IMR-90 (cell line): ENCODE results near the gene MARCHF3. TPM values are rescaled to one million over a fixed set of nuclear protein-coding genes. Genes with fewer than 3 reads are reported as not detected.
A peak's percentile ranks its signal among the peaks of the same experiment; 100 is the strongest.

Experiments used
- ATAC-seq: fragments of 200-7000 bp; cut with Tn5 transposase; 2 replicates; pipeline ENCODE4 v1.9.1; 2020; ENCODE audit warnings: low read depth, mild to moderate bottlenecking, moderate library complexity
- BruUV-seq: library from RNA; stranded (reverse); fragments of 400-500 nt; replicated peaks from 2 replicates; lab custom pipeline; 2021; lab: Mats Ljungman, UMichigan
- CTCF ChIA-PET: fragments of 300-600 bp; formaldehyde crosslinking; extraction: SDS; loops from one replicate; lab custom pipeline; 2021; ENCODE audit warnings: antibody characterized with exemption; lab: Yijun Ruan, JAX
- POLR2A ChIA-PET: fragments of 300-600 bp; sonication (Branson Sonifier 250); formaldehyde crosslinking; loops from one replicate; lab custom pipeline; 2022; ENCODE audit warnings: antibody characterized with exemption; ENCODE audit not compliant: unreplicated experiment; lab: Charles Lee
- DNase-seq: peaks from one replicate; pipeline ENCODE4 v3.0.0; 2013
- H2AFZ ChIP-seq: replicated peaks from 2 replicates; pipeline ENCODE3; 2013; ENCODE audit warnings: low read length, mild to moderate bottlenecking; ENCODE audit not compliant: poor library complexity
- H2AK5ac ChIP-seq: 2 replicates; pipeline ENCODE4 v1.6.1; 2013; ENCODE audit warnings: low read depth, low read length, inconsistent platforms
- H2AK9ac ChIP-seq: replicated peaks from 2 replicates; pipeline ENCODE3; 2013; ENCODE audit warnings: mild to moderate bottlenecking, low read depth, low read length, moderate library complexity; ENCODE audit not compliant: poor library complexity
- H2BK120ac ChIP-seq: 2 replicates; pipeline ENCODE4 v1.6.1; 2013; ENCODE audit warnings: low read depth, low read length, inconsistent platforms
- H2BK15ac ChIP-seq: 3 replicates; pipeline ENCODE4 v1.6.1; 2013; ENCODE audit warnings: low read depth, low read length, inconsistent platforms
- H2BK20ac ChIP-seq: 2 replicates; pipeline ENCODE4 v1.6.1; 2013; ENCODE audit warnings: low read depth, mild to moderate bottlenecking, inconsistent platforms, low read length, moderate library complexity
- H2BK5ac ChIP-seq: 2 replicates; pipeline ENCODE4 v1.6.1; 2013; ENCODE audit warnings: mild to moderate bottlenecking, low read depth, low read length, inconsistent platforms; ENCODE audit not compliant: poor library complexity, severe bottlenecking
- H3K14ac ChIP-seq: replicated peaks from 2 replicates; pipeline ENCODE4 v1.6.1; 2013; ENCODE audit warnings: low read depth, low read length, inconsistent platforms
- H3K18ac ChIP-seq: 2 replicates; pipeline ENCODE4 v1.6.1; 2013; ENCODE audit warnings: low read depth, low read length, control low read depth
- H3K23ac ChIP-seq: 2 replicates; pipeline ENCODE4 v1.6.1; 2013; ENCODE audit warnings: low read depth, low read length, inconsistent platforms
- H3K27ac ChIP-seq: 2 replicates; pipeline ENCODE4 v1.5.1; 2013; ENCODE audit warnings: mild to moderate bottlenecking, control low read depth, low read length; ENCODE audit not compliant: insufficient read depth
- H3K27me3 ChIP-seq: 2 replicates; pipeline ENCODE4 v1.6.1; 2013; ENCODE audit warnings: low read length; ENCODE audit not compliant: control insufficient read depth, insufficient read depth
- H3K36me3 ChIP-seq: 2 replicates; pipeline ENCODE4 v1.6.1; 2013; ENCODE audit warnings: low read length, mixed read lengths; ENCODE audit not compliant: control insufficient read depth, insufficient read depth
- H3K4ac ChIP-seq: 2 replicates; pipeline ENCODE4 v1.6.1; 2013; ENCODE audit warnings: low read depth, low read length, inconsistent platforms
- H3K4me1 ChIP-seq: 2 replicates; pipeline ENCODE4 v1.6.1; 2013; ENCODE audit warnings: low read length, mixed read lengths; ENCODE audit not compliant: control insufficient read depth, insufficient read depth
- H3K4me2 ChIP-seq: 2 replicates; pipeline ENCODE4 v1.6.1; 2013; ENCODE audit warnings: low read depth, mild to moderate bottlenecking, control low read depth, low read length, moderate library complexity
- H3K4me3 ChIP-seq: 2 replicates; pipeline ENCODE4 v1.5.1; 2013; ENCODE audit warnings: low read depth, mild to moderate bottlenecking, control low read depth, low read length, moderate library complexity; ENCODE audit not compliant: insufficient read depth
- H3K56ac ChIP-seq: 2 replicates; pipeline ENCODE4 v1.6.1; 2013; ENCODE audit warnings: low read length, inconsistent platforms; ENCODE audit not compliant: insufficient read depth; ENCODE audit errors: extremely low read depth
- H3K79me1 ChIP-seq, 2 experiments: 2 replicates each; pipeline ENCODE4 v1.6.1; 2013; ENCODE audit warnings: low read length in 2 of 2, inconsistent platforms in 1 of 2, low read depth in 1 of 2
- H3K9ac ChIP-seq: 2 replicates; pipeline ENCODE4 v1.6.1; 2013; ENCODE audit warnings: low read depth, low read length, control low read depth
- H3K9me1 ChIP-seq: 2 replicates; pipeline ENCODE4 v1.6.1; 2013; ENCODE audit warnings: low read length, inconsistent platforms; ENCODE audit not compliant: insufficient read depth
- H3K9me3 ChIP-seq: 2 replicates; pipeline ENCODE4 v1.6.1; 2013; ENCODE audit warnings: low read length; ENCODE audit not compliant: control insufficient read depth, insufficient read depth
- H4K20me1 ChIP-seq: 2 replicates; pipeline ENCODE4 v1.6.1; 2013; ENCODE audit warnings: low read length, inconsistent platforms; ENCODE audit not compliant: insufficient read depth
- H4K5ac ChIP-seq: 2 replicates; pipeline ENCODE4 v1.6.1; 2013; ENCODE audit warnings: mild to moderate bottlenecking, low read depth, low read length, control low read depth
- H4K8ac ChIP-seq, 2 experiments: 2 replicates each; pipeline ENCODE4 v1.6.1; 2013; ENCODE audit warnings: low read depth in 2 of 2, low read length in 2 of 2, control low read depth in 1 of 2, inconsistent platforms in 1 of 2
- H4K91ac ChIP-seq: 2 replicates; pipeline ENCODE4 v1.6.1; 2013; ENCODE audit warnings: low read depth, low read length, inconsistent platforms; ENCODE audit not compliant: insufficient read depth
- BHLHE40 ChIP-seq: fragments of 150-350 bp; IDR thresholded peaks from 2 replicates; pipeline ENCODE4 v1.6.1; 2016; ENCODE audit warnings: mild to moderate bottlenecking, low read depth, low read length
- CEBPB ChIP-seq: IDR thresholded peaks from 2 replicates; pipeline ENCODE4 v1.6.1; 2012; ENCODE audit warnings: low read depth, low read length, improper control_type of control experiment
- CHD1 ChIP-seq: IDR thresholded peaks from 2 replicates; pipeline ENCODE4 v1.6.1; 2012; ENCODE audit warnings: low read depth, low read length, improper control_type of control experiment
- FOS ChIP-seq: fragments of 150-350 bp; IDR thresholded peaks from 2 replicates; pipeline ENCODE4 v1.6.1; 2016; ENCODE audit warnings: low read depth, low read length
- RAD21 ChIP-seq: IDR thresholded peaks from 2 replicates; pipeline ENCODE4 v1.6.1; 2012; ENCODE audit warnings: low read length, improper control_type of control experiment
- SMC3 ChIP-seq: fragments of 150-350 bp; IDR thresholded peaks from 2 replicates; pipeline ENCODE4 v1.6.1; 2016; ENCODE audit warnings: low read depth, mild to moderate bottlenecking, antibody characterized with exemption, low read length, moderate library complexity
- WGBS, 2 experiments: methylation state at CpG; one replicate each; pipeline versions ENCODE4 v1.1.5 to v1.1.7; 2013; ENCODE audit warnings: missing lambda C conversion rate in 2 of 2; ENCODE audit not compliant: insufficient read length in 1 of 2; ENCODE audit errors: extremely low coverage in 2 of 2; 5-methylcytosine and 5-hydroxymethylcytosine counted together
- dilution Hi-C: fragments of 300-500 bp; cut with HindIII; formaldehyde crosslinking; loops from one replicate; pipeline ENCODE4 v1.14.3; 2018; ENCODE audit warnings: low sequenced_read_pairs; ENCODE audit not compliant: unreplicated experiment
- in situ Hi-C: fragments of 300-500 bp; cut with MboI; formaldehyde crosslinking; loops from 3 replicates; pipeline ENCODE4 v1.14.3; 2019; ENCODE audit warnings: low sequenced_read_pairs, inconsistent platforms, mixed read lengths
- intact Hi-C: fragments of 100-400 bp; cut with micrococcal nuclease; formaldehyde crosslinking; loops from 2 replicates; pipeline ENCODE4 v1.10.0; 2022
- polyA plus RNA-seq, 3 experiments: library from polyadenylated mRNA; depleted of rRNA; stranded (reverse); fragments of >200 nt; gene quantifications; 2 replicates each; pipeline ENCODE4 v1.2.3, GENCODE V29; 2012; ENCODE audit warnings: low replicate concordance in 1 of 3
- total RNA-seq: library from RNA; depleted of rRNA; stranded (reverse); fragments of >200 nt; gene quantifications from 2 replicates; pipeline ENCODE4 v1.2.3, GENCODE V29; 2012

MARCHF3 gene
- total and polyA plus RNA-seq, 2 of the 4 experiments (the other 2 are of a cell fraction), result 11.2 to 18.8 TPM

DNA sequence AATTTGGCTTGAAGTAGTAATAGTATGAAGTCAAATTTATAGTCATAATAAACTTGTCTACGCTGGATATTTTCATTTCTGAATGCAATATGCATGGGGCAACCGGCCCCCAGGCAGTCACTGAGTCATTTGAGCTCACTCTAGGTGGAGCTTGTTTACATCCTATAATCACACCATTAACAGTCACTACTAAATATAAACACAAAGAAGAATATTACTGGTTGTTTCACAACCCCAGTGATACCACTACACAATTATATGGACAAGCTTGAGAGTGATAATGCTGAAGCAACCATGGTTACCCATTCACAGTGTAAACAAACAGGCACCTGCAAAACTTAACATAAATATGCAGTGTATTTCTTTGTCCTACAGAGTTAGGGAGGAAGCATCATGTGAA, 68.7 kb downstream of the MARCHF3 start:
- ATAC-seq (peak; percentile 61), DNase-seq (peak; percentile 66)
- ChIA-PET CTCF (no interaction called here), POLR2A (no interaction called here)
- Histone ChIP-seq H3K9me1 (peaks cover 8% of the 10 kb centered on the region; the same call in 1 of the 2 replicates), H3K36me3 (no peaks in the 10 kb centered on the region), H3K4ac (no peak overlapping the region), H3K4me1 (peaks cover 10% of the 10 kb centered on the region; the same call in 1 of the 2 replicates), H2BK5ac (no peak overlapping the region), H2BK120ac (no peak overlapping the region), H2BK15ac (no peak overlapping the region), H2AFZ (no peak overlapping the region), H3K14ac (no peak overlapping the region), H3K27ac (no peak overlapping the region), H2AK5ac (no peak overlapping the region), H3K4me2 (no peak overlapping the region; the same call in 1 of the 2 replicates), H3K79me1 (peaks cover 7 to 9% of the 10 kb centered on the region in 2 experiments; a peak in 3 of 4 replicates), H4K91ac (no peak overlapping the region), H3K9me3 (no peaks in the 10 kb centered on the region), H4K8ac (no peak overlapping the region), H2BK20ac (no peak overlapping the region), H3K18ac (no peak overlapping the region), H4K20me1 (no peaks in the 10 kb centered on the region; the same call in 1 of the 2 replicates), H3K56ac (no peak overlapping the region), H3K23ac (no peak overlapping the region), H2AK9ac (no peak overlapping the region), H3K9ac (no peak overlapping the region), H3K27me3 (no peaks in the 10 kb centered on the region), H3K4me3 (no peak overlapping the region), H4K5ac (no peak overlapping the region)
- WGBS, 2 experiments, result 20% methylated on average over 1 of the region's 2 CpGs; no CpG with 5 or more reads in 1 of the 2 experiments
- no peak for TF ChIP-seq CHD1
- TF ChIP-seq CEBPB, result peak; percentile 81
- peak; percentile 79 for TF ChIP-seq FOS
- TF ChIP-seq RAD21, result no peak
- TF ChIP-seq BHLHE40, result no peak
- no peak for TF ChIP-seq SMC3
- intact Hi-C loops (no loop called here), dilution Hi-C loops (no loop called here), in situ Hi-C loops (no loop called here)
- no TSS peak for BruUV-seq
